Spleen (tissue), 13 donors: ENCODE results near the gene MTX2. TPM values are rescaled to one million over a fixed set of nuclear protein-coding genes. Genes with fewer than 3 reads are reported as not detected.
A peak's percentile ranks its signal among the peaks of the same experiment; 100 is the strongest.

Source experiments
- DNase-seq: peaks from one replicate; pipeline ENCODE4 v3.0.0-alpha.2; 2020
- H3K27ac ChIP-seq, 8 donors: fragments of 200-600 bp; sonication (generic) in 7 of 8; 1 replicate in 4 of 8; 2 replicates in 4 of 8; pipeline versions ENCODE4 v1.5.0 to v1.8.0; 2016 to 2021; ENCODE audit warnings: inconsistent platforms in 4 of 8, mild to moderate bottlenecking in 4 of 8, moderate library complexity in 1 of 8
- H3K27me3 ChIP-seq, 7 donors: fragments of 200-600 bp; sonication (generic) in 6 of 7; replicated peaks in 1 of 7; 1 replicate in 4 of 7; 2 replicates in 3 of 7; pipeline versions ENCODE4 v1.5.0 to v1.8.0; 2016 to 2021; ENCODE audit warnings: inconsistent platforms in 3 of 7, mild to moderate bottlenecking in 1 of 7
- H3K36me3 ChIP-seq, 6 donors: fragments of 200-600 bp; sonication (generic) in 5 of 6; 1 replicate in 4 of 6; 2 replicates in 2 of 6; pipeline versions ENCODE4 v1.5.0 to v1.8.0; 2016 to 2021; ENCODE audit warnings: inconsistent platforms in 2 of 6
- H3K4me1 ChIP-seq, 6 donors: fragments of 200-600 bp; sonication (generic) in 5 of 6; 1 replicate in 3 of 6; 2 replicates in 3 of 6; pipeline versions ENCODE4 v1.5.0 to v1.8.0; 2016 to 2021; ENCODE audit warnings: inconsistent platforms in 3 of 6
- H3K4me3 ChIP-seq, 8 donors: fragments of 200-600 bp; sonication (generic) in 7 of 8; 1 replicate in 4 of 8; 2 replicates in 4 of 8; pipeline versions ENCODE4 v1.5.0 to v1.8.0; 2016 to 2021; ENCODE audit warnings: inconsistent platforms in 4 of 8, mild to moderate bottlenecking in 4 of 8, moderate library complexity in 2 of 8
- H3K9me3 ChIP-seq, 8 donors: fragments of 200-600 bp; sonication (generic) in 7 of 8; 1 replicate in 4 of 8; 2 replicates in 4 of 8; pipeline versions ENCODE4 v1.5.0 to v1.8.0; 2016 to 2021; ENCODE audit warnings: inconsistent platforms in 4 of 8
- CTCF ChIP-seq, 11 experiments: fragments of 200-600 bp in 7 of 11; fragments of 450-650 bp in 4 of 11; sonication (generic) in 4 of 11; IDR thresholded peaks in 8 of 11; conservative IDR thresholded peaks in 3 of 11; 1 replicate in 7 of 11; 2 replicates in 4 of 11; pipeline versions ENCODE4 v1.4.0 to v1.8.0; 2016 to 2021; ENCODE audit warnings: antibody characterized with exemption in 11 of 11, inconsistent platforms in 4 of 11, mild to moderate bottlenecking in 1 of 11
- POLR2A ChIP-seq, 3 donors: fragments of 450-650 bp; IDR thresholded peaks; one replicate each; pipeline ENCODE4 v1.5.1; 2017; ENCODE audit warnings: antibody characterized with exemption in 3 of 3, mild to moderate bottlenecking in 1 of 3
- POLR2AphosphoS5 ChIP-seq, 3 donors: sonication (generic); formaldehyde crosslinking; IDR thresholded peaks; one replicate each; pipeline ENCODE4 v1.5.1; 2017; ENCODE audit warnings: antibody characterized with exemption in 3 of 3
- WGBS, 5 donors: extraction: QIAGEN DNeasy Blood & Tissue Kit in 3 of 5; methylation state at CpG; one replicate each; pipeline versions ENCODE4 v1.1.5 to v1.1.7; 2013 to 2018; 5-methylcytosine and 5-hydroxymethylcytosine counted together
- intact Hi-C: fragments of 100-400 bp; cut with DNase I; formaldehyde crosslinking; loops from one replicate; pipeline ENCODE4 v1.15.0; 2023; ENCODE audit warnings: low total_unique reads
- long read RNA-seq, 2 donors: transcript quantifications; one replicate each; lab custom pipeline, GENCODE V29; 2026
- polyA plus RNA-seq, 3 donors: library from polyadenylated mRNA; stranded (reverse); fragments of 200-250 nt; gene quantifications; one replicate each; pipeline ENCODE4 v1.2.1, GENCODE V29; 2013
- total RNA-seq, 7 donors: library from RNA; depleted of rRNA in 3 of 7; stranded (reverse); fragments of >200 nt in 3 of 7; fragmentation: NEBNext Ultra II Directional in 4 of 7; extraction: Animal tissue kit (Norgen Biotek cat#: 25700) in 4 of 7; gene quantifications; one replicate each; pipeline versions ENCODE4 v1.1.0 to v1.2.1, GENCODE V29; 2016 to 2021
- donor health status: healthy with polysubstance abuse.
- donor health status: DM: no; HTN: no; CAD: no; lungs with moderate emphysema.
- donor health status: DM: no; HTN: no; CAD: no.
- donor health status: Bipolar disorder and iron deficiency.
- donor health status: healthy.
- donor health status: DM: no; HTN: no; CAD: no.
- donor health status: DM: yes; HTN: yes; CAD: no.

The MTX2 gene
- total RNA-seq (10 to 100 TPM; 11.1 to 23.1 (median 15.7) TPM), polyA plus RNA-seq (10 to 100 TPM; 31.4 to 33.8 (median 32.7) TPM)
- long read RNA-seq, donor 1, transcript MTX2-201 (10 exons, 1,364 nt) = major isoform, 15 of 16 reads
- long read RNA-seq, donor 1, partial matches to known transcripts = 0 of 16 reads
- long read RNA-seq, donor 1, other reads (novel, unspliced or antisense) = 0 of 16 reads
- long read RNA-seq, donor 2, transcript MTX2-201 (10 exons, 1,364 nt) = major isoform, 15 of 15 reads
- long read RNA-seq, donor 2, partial matches to known transcripts = 0 of 15 reads
- long read RNA-seq, donor 2, other reads (novel, unspliced or antisense) = 0 of 15 reads

DNA sequence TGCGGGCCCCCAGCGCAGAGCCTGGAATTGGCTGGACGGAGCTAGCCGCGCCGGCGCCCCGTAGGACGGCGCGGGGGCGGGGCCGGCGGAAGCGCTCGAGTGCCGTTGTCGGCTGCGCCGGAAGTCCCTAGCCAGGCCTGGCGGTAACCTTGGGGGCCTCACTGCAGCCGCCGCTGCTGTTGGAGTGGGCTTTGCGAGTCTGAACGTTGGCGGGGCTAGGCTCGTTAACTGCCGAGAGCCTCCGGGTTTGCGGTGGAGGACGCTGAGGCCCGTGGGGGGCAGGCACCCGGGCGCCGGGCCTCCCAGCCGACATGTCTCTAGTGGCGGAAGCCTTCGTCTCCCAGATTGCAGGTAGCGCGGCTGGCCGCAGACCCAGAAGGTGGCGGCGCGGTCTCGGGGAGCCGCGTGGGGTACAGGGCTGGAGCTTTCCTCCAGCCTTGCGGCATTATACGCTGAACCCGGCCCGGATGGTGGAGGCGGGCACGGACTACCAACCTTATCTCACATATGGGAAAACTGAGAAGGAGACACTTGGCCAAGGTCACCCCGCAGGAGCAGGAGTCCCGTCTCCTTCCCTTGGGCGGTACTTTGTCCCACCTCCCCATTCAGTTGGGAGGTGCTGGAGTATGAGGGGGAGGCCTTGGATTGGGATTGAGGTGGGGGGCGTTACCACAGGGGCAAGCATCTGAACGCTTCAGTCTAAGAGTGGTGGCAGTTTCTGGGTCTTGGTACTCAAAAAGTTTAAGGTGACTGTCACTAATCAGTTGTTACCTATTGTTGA lies at the start of gene MTX2:
Gene MTX2, plus strand, starts transcription at position 124 of the 781 bp plus-strand sequence. Its CDS starts 188 bp downstream, at position 312.
- intact Hi-C loops = no loop called here
- Histone ChIP-seq H3K4me3 (peak within 1 kb of the TSS; percentile 70 to 96 (median 86)), H3K27ac (peak within 1 kb of the TSS; percentile 79 to 92 (median 88)), H3K36me3 (peaks cover 0 to 2% (median 0%) of the 10 kb centered on the region in 6 donors), H3K4me1 (peaks cover 6 to 44% (median 19%) of the 10 kb centered on the region in 6 donors), H3K27me3 (no peaks in the 10 kb centered on the region), H3K9me3 (no peaks in the 10 kb centered on the region)
- TF ChIP-seq POLR2AphosphoS5 (IDR thresholded peaks at IDR 0.05) (peak; percentile 82 to 89 (median 88)), CTCF (IDR thresholded peaks at IDR 0.05 in 8 of 11, conservative IDR thresholded peaks at IDR 0.05 in 3 of 11) (peak in 6 of 11 experiments; percentile 28 to 39 (median 32)), POLR2A (IDR thresholded peaks at IDR 0.05) (no peak)
- 0 to 1% (median 1%) methylated on average over 7 to 58 of the region's 58 CpGs for WGBS, 5 donors
- DNase-seq = peak; percentile 95

GRCh38 chr2:176227874-176228273 lies 41.4 kb upstream of the MTX2 start:
- peaks cover 0 to 52% (median 0%) of the 10 kb centered on the region in 7 donors for H3K27me3 ChIP-seq
- TF ChIP-seq CTCF (IDR thresholded peaks at IDR 0.05 in 8 of 11, conservative IDR thresholded peaks at IDR 0.05 in 3 of 11) (no peak), POLR2AphosphoS5 (IDR thresholded peaks at IDR 0.05) (no peak), POLR2A (IDR thresholded peaks at IDR 0.05) (no peak)
- H3K9me3 ChIP-seq = no peaks in the 10 kb centered on the region
- no peaks in the 10 kb centered on the region for H3K4me1 ChIP-seq
- H3K27ac ChIP-seq = no peak overlapping the region
- no peaks in the 10 kb centered on the region for H3K36me3 ChIP-seq
- WGBS, 5 donors = 70 to 79% (median 74%) methylated on average over 2 of the region's 2 CpGs
- DNase-seq = no peak
- H3K4me3 ChIP-seq = no peak overlapping the region
- intact Hi-C loops = no loop called here

DNA sequence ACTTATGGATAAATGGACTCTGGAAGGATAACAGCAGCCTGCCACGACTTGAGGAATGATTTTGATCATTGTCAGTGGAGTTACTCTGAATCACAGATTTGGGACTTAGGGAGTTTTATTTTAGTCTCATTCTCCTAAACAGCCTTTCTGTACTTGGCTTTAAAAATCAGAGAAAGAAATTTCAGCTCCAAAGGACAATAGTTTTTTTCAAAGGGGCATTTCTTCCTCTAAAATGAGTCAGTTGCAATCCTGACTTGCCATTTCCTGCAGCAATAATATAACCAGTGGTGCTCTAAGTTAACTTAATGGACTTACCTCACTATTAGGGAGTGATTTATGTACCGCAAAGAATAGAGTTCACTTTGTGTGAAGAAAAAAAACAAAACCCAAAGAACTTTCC lies 35.1 kb upstream of the MTX2 start:
- peaks cover 0 to 34% (median 0%) of the 10 kb centered on the region in 7 donors for H3K27me3 ChIP-seq
- H3K4me3 ChIP-seq = no peak overlapping the region
- H3K4me1 ChIP-seq = no peaks in the 10 kb centered on the region
- no peak overlapping the region for H3K27ac ChIP-seq
- no peaks in the 10 kb centered on the region for H3K9me3 ChIP-seq
- intact Hi-C loops = no loop called here
- no peak for TF ChIP-seq CTCF (IDR thresholded peaks at IDR 0.05 in 8 of 11, conservative IDR thresholded peaks at IDR 0.05 in 3 of 11)
- TF ChIP-seq POLR2A (IDR thresholded peaks at IDR 0.05) = no peak
- TF ChIP-seq POLR2AphosphoS5 (IDR thresholded peaks at IDR 0.05) = no peak
- 51 to 72% (median 56%) methylated on average over 2 of the region's 2 CpGs for WGBS, 5 donors
- no peak for DNase-seq
- H3K36me3 ChIP-seq = no peaks in the 10 kb centered on the region

DNA sequence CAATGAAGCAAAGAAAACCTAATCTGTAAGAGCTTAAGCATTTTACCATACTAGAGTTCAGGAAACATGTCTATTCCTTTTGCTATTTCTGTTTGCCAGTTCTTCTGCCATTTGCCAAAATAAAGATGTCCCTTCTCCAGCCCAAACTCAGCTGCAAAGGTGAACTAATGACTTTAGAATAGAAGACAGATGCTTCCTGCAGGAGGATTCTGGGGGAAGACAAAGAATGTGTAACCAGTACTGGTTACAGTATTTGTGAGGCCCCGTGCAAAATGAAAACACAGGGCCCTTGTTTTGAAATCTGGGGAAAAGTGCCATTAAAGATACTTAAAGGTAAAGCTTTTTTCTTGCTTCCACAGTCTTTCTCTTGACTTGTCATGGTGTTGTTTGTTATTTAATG lies 34.3 kb upstream of the MTX2 start:
- H3K4me3 ChIP-seq = no peak overlapping the region
- H3K27ac ChIP-seq = no peak overlapping the region
- H3K36me3 ChIP-seq = no peaks in the 10 kb centered on the region
- peaks cover 0 to 34% (median 0%) of the 10 kb centered on the region in 7 donors for H3K27me3 ChIP-seq
- WGBS, 5 donors = 41 to 69% (median 66%) methylated on average over 1 of the region's 1 CpG
- intact Hi-C loops = no loop called here
- DNase-seq = no peak
- no peaks in the 10 kb centered on the region for H3K9me3 ChIP-seq
- TF ChIP-seq POLR2AphosphoS5 (IDR thresholded peaks at IDR 0.05) (no peak), CTCF (IDR thresholded peaks at IDR 0.05 in 8 of 11, conservative IDR thresholded peaks at IDR 0.05 in 3 of 11) (no peak), POLR2A (IDR thresholded peaks at IDR 0.05) (no peak)
- no peaks in the 10 kb centered on the region for H3K4me1 ChIP-seq
